ENCODE measurements around the gene AQP12B.
"Not testable (repeated sequence)": the region's sequence is repeated elsewhere in the genome, so short reads cannot be mapped to it uniquely, and the experiment has no call there.

Gene AQP12B

DNA sequence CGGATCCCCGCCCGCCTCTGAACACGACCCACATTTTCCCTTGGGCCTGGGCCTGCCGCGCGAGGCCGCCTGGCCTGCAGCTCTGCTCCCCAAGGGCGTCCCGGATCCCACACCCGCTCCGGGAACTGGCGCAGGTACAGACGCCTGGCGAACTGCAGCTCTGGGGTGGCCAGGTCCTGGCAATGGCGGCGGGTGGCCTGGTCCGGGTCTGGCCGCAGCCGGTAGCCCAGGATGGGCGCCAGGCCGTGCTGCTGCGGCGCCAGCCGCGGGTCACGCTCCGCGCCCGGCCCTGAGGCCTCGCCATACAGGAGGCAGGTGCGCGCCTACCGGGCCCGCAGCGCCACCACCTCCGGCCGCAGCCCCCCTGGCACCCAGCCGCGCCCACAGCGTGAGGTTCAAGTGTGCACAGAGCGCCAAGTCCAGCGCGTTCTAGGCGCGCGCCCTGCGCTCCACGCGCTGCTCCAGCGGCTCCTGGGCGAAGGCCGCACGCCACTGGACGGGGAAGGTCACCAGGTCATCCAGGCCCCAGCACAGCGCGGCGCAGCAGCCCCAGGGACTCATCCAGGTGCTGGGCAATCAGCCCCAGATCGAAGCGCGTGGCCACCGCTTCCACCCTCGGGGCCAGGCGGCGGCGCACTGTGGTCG lies 18.5 kb upstream of the AQP12B start:
- DNase-seq: no peak

DNA sequence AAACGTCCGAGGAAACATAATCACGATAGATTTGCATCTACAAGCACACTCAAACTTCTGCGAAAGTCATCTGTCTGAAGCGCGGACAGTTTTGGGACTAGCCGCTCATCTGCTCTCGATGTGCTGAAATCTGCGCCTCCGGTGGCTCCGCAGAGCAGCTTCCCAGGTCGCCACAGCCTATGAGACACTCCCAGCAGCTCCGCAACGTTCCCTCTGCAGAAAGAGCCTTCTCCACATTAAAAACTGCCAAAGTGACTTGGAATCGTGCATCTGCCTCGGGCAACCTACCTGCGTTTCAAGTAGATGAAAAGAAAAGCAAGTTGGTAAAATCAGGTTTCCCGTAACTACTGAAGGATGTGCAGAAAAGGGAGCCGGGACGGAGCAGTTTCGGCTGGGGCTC lies 17.9 kb upstream of the AQP12B start:
- not testable (repeated sequence) for DNase-seq

DNA sequence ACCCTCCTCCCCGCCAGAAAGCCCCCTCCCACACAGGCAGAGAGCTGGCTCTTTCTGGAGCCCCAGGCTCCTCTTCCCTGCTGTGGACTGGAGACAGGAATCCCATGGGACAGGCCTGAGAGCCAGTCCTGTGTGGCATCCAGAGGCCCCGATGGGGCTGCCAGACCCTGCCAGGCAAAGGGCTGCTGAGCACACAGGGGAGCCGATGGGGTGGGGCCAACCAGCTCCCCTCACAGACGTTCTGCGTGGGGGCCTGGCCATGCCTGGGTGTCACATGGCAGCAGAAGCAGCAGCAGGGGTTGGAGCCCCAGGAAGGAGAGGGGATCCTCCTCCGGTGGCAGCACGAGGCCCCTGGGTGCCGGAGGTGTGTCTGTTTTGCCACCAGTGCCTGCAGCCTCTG lies 17.1 kb upstream of the AQP12B start:
- DNase-seq: not testable (repeated sequence)

DNA sequence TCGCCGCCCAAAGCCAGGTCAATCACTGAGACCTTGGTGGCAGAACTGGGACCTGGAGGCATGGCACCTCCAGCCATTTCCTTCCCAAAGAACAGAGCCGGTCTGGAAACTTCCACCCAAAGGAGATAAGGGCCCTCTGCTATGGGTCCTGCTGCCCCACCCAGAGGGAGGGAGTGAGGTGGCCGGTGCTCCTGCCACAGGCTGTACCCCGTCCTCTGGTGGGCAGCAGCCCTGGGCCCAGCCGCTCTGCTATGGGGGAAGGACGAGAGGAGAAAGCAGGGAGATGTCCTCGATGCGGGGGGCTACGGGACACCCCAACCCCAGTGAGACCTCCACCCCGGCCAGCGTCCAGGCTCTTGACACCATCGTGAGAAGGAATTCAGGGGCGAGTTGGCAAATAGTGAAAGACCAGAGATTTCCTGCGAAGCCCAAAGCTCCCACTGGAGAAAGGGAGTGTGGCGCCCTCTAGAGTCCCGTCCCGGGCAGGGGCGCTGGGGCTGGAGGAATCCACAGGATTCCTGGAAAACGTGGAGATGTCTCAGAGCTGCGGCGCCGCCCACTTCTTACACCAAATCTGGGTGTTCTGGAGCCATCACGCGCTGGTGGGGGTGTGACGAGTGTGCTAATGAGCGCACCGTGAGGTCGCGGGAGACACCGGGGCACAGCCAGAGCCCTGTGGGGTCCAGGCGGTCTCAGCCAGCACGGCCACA lies 16.3 kb upstream of the AQP12B start:
- DNase-seq: not testable (repeated sequence)

- not testable (repeated sequence) for DNase-seq
Observed at GRCh38 chr2:240696469-240696868, 13.8 kb upstream of the AQP12B start.

DNA sequence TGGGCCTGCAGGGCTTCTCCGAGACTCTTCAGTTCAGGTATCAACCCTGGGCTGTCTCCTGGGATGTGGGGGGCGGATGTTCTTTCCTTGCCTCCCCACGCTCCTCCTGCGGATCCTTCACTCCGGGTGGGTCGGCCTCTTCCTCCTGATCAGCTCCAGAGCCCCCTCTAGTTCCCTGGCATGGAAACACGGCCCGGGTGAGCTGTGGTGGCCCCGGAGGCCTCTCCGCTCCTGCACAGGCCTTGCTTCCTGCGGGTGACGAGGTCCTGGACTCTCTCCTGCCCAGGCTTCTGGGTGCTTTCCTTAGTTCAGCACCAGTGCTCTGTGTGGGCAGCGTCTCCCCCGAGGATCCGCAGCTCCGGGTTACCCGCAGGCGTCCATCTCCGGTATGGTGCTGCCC lies 12.9 kb upstream of the AQP12B start:
- DNase-seq: not testable (repeated sequence)

GRCh38 chr2:240694304-240694703 lies 11.6 kb upstream of the AQP12B start:
- DNase-seq: not testable (repeated sequence)

GRCh38 chr2:240692583-240693561 lies 10.2 kb upstream of the AQP12B start:
- DNase-seq: not testable (repeated sequence)

GRCh38 chr2:240691631-240692420 lies 9.1 kb upstream of the AQP12B start, which contains the start of gene AQP12A:
AQP12A (plus strand) TSS chr2:240691866; CDS start chr2:240691914, 48 bp downstream.
- not testable (repeated sequence) for DNase-seq

DNA sequence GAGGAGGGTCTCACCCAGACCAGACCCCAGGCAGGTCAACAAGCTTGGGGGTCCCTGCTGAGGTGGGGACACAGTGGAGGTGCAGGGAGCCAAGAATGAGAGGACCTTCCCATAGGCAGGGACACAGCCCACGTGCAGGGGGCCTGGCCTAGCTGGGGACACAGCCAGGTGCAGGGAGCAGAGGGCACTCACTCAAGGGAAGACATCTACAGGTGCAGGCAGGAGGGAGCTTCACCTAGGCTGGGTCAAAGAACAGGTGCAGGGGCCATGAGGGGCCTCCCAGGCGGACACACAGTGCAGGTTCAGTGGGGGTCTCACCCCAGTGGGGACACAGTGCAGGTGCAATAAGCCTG lies 8.4 kb upstream of the AQP12B start:
- DNase-seq: not testable (repeated sequence)

GRCh38 chr2:240690421-240691074 lies 7.9 kb upstream of the AQP12B start:
- DNase-seq: not testable (repeated sequence)

DNA sequence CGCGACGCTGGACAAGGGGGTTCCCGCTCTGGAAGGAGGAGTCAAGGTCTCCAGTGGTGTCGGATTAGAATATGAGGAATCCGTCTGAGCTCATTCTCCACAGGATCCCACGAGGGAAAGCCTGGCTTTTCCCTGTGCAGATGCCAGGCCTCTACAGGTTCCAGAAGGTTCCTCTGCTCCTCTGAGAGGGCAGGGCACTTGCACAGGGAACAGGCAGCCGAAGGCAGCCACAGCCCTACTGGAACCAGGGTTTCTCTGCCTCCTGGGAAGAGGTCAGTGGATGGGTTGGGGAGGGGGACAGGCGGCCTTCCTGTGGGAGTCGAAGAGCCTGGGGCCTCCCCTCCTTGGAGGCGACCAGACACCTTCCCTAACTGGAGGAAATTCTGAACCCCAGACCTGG lies 7.3 kb upstream of the AQP12B start:
- DNase-seq: no peak

GRCh38 chr2:240688553-240688919 lies 5.9 kb upstream of the AQP12B start:
- DNase-seq: no peak

GRCh38 chr2:240687741-240688552 lies 5.3 kb upstream of the AQP12B start:
- no peak for DNase-seq

- DNase-seq: no peak
Observed at GRCh38 chr2:240687045-240687740, 4.5 kb upstream of the AQP12B start.

GRCh38 chr2:240686460-240686859 lies 3.8 kb upstream of the AQP12B start:
- DNase-seq: no peak

DNA sequence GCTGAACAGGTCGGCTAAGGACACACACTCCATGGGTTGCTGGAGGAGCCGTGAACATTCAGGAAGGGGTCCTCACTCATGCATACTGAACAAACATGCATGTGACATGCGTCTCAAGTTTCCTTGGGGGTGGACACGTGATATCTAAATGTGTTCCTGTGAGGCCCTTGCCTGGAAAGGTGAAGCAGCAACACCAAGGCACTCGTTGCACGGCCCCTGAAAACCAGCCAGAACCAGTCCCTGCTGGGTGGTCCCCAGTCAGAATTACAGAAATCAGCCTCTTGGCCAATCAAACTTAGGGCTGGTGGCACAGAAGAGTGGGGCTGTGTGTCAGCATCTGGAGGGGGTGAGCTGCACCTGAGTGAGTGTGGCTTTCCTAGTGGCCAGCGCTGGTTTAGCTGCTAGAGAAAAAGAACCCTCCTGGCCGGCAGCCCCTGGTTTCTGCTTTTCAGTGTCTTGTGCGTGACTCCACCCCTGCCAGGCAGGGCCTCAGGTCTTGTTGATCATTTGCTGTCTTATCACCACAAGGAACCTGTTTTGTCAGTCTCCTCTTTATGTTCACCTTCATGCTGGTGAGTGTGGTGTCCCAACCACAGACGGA lies 3.2 kb upstream of the AQP12B start:
- no peak for DNase-seq

DNA sequence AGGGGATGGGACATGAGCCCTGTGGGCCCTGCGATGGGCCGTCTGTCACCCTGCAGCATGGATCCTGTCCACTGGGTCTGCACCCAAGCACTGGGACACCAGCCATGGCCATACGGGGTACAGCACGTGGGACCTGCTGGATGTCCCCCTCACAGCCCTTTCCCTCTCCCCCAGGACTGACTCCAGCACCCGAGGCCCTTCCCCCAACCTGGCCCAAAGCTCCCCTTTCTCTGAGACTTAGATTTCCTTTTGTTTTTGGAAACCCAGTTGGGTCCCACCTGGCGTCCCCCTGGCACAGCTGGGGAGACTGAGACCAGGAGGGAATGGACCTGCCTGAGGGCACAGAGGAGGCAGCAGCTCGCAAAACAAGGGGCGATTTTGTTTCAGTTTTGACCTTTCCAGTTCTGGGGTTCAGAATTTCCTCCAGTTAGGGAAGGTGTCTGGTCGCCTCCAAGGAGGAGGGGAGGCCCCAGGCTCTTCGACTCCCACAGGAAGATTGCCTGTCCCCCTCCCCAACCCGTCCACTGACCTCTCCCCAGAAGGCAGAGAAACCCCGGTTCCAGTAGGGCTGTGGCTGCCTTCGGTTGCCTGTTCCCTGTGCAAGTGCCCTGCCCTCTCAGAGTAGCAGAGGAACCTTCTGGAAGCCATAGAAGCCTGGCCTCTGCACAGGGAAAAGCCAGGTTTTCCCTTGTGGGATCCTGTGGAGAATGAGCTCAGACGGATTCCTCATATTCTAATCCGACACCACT lies 1.5 kb upstream of the AQP12B start:
- not testable (repeated sequence) for DNase-seq

- not testable (repeated sequence) for DNase-seq
Observed at GRCh38 chr2:240683329-240683979, 769 bp upstream of the AQP12B start.
